GM23338 (cell line): Measurements from ENCODE around the gene PMVK.
A peak's percentile ranks its signal among the peaks of the same experiment; 100 is the strongest.

Experiments used
- CTCF ChIP-seq, 2 experiments: fragments of 200-600 bp in 1 of 2; sonication (generic) in 1 of 2; conservative IDR thresholded peaks; 2 replicates each; pipeline versions ENCODE4 v1.5.1 to v1.6.1; 2016 to 2017; ENCODE audit warnings: antibody characterized with exemption in 2 of 2, low read depth in 2 of 2, mild to moderate bottlenecking in 2 of 2, moderate library complexity in 1 of 2
- ETS1 ChIP-seq: IDR thresholded peaks from 2 replicates; pipeline ENCODE4 v1.6.1; 2016; ENCODE audit warnings: antibody characterized with exemption
- EZH2 ChIP-seq: fragments of 200-600 bp; sonication (generic); IDR thresholded peaks from one replicate; pipeline ENCODE4 v1.8.0; 2017; ENCODE audit warnings: antibody characterized with exemption, mild to moderate bottlenecking, low read depth; ENCODE audit not compliant: unreplicated experiment
- EZH2phosphoT487 ChIP-seq: fragments of 200-600 bp; sonication (generic); IDR thresholded peaks from one replicate; pipeline ENCODE4 v1.8.1; 2018; ENCODE audit warnings: antibody characterized with exemption; ENCODE audit not compliant: unreplicated experiment
- JUNB ChIP-seq: IDR thresholded peaks from one replicate; pipeline ENCODE4 v1.6.1; 2016; ENCODE audit warnings: antibody characterized with exemption; ENCODE audit not compliant: unreplicated experiment
- POLR2AphosphoS5 ChIP-seq: IDR thresholded peaks from 2 replicates; pipeline ENCODE4 v1.6.1; 2016; ENCODE audit warnings: antibody characterized with exemption, low read depth
- REST ChIP-seq: IDR thresholded peaks from one replicate; pipeline ENCODE4 v1.6.1; 2018; ENCODE audit warnings: antibody characterized with exemption; ENCODE audit not compliant: unreplicated experiment

GRCh38 chr1:154936555-154937084, at the start of gene PMVK:
- TF ChIP-seq CTCF (conservative IDR thresholded peaks at IDR 0.05; ENCODE audit: low read depth in 2 of 2): peak in 1 of 2 experiments; percentile 45; a peak in 3 of 4 replicates
- no peak for TF ChIP-seq EZH2
- TF ChIP-seq POLR2AphosphoS5: peak; percentile 84
- TF ChIP-seq REST: peak; percentile 32
- TF ChIP-seq JUNB: peak; percentile 38
- TF ChIP-seq EZH2phosphoT487: no peak
- no peak for TF ChIP-seq ETS1
